Central memory CD8-positive, alpha-beta T cell (primary cell): ENCODE measurements around the gene UBE2Q2.
"Not testable (repeated sequence)": the region's sequence is repeated elsewhere in the genome, so short reads cannot be mapped to it uniquely, and the experiment has no call there.

Source experiments
- ATAC-seq: fragments of 150-1000 bp; cut with Tn5 transposase; replicated peaks from 2 replicates; pipeline ENCODE4 v1.10.0; 2022; ENCODE audit warnings: mild to moderate bottlenecking, moderate FRiP score, moderate number of reproducible peaks; ENCODE audit not compliant: poor library complexity, severe bottlenecking; ENCODE audit errors: extremely low read depth
- DNase-seq, 2 donors: peaks; one replicate each; pipeline ENCODE4 v3.0.0; 2021; ENCODE audit warnings: low spot score in 2 of 2
- H3K27ac Mint-ChIP-seq: one replicate; pipeline ENCODE4 v1.8.0; 2022; ENCODE audit warnings: low read depth, mild to moderate bottlenecking, moderate library complexity, mixed read lengths
- H3K27me3 Mint-ChIP-seq: one replicate; pipeline ENCODE4 v1.8.0; 2022; ENCODE audit warnings: mixed read lengths
- H3K36me3 Mint-ChIP-seq: one replicate; pipeline ENCODE4 v1.8.0; 2022; ENCODE audit warnings: mild to moderate bottlenecking, moderate library complexity, mixed read lengths; ENCODE audit not compliant: insufficient read depth
- H3K4me1 Mint-ChIP-seq: one replicate; pipeline ENCODE4 v1.8.0; 2022; ENCODE audit warnings: mixed read lengths
- H3K4me3 Mint-ChIP-seq: one replicate; pipeline ENCODE4 v1.8.0; 2022; ENCODE audit warnings: mild to moderate bottlenecking, moderate library complexity, mixed read lengths
- H3K9me3 Mint-ChIP-seq: one replicate; pipeline ENCODE4 v1.8.0; 2022; ENCODE audit warnings: mixed read lengths

The UBE2Q2 gene

GRCh38 chr15:75832114-75832513 is 11.1 kb upstream of the UBE2Q2 start:
- no peaks in the 10 kb centered on the region for H3K9me3 Mint-ChIP-seq
- H3K4me1 Mint-ChIP-seq, result no peaks in the 10 kb centered on the region
- no peak for ATAC-seq
- H3K36me3 Mint-ChIP-seq, result no peaks in the 10 kb centered on the region
- no peak overlapping the region for H3K4me3 Mint-ChIP-seq
- no peak overlapping the region for H3K27ac Mint-ChIP-seq
- H3K27me3 Mint-ChIP-seq, result peaks cover 1% of the 10 kb centered on the region
- DNase-seq, result no peak

DNA sequence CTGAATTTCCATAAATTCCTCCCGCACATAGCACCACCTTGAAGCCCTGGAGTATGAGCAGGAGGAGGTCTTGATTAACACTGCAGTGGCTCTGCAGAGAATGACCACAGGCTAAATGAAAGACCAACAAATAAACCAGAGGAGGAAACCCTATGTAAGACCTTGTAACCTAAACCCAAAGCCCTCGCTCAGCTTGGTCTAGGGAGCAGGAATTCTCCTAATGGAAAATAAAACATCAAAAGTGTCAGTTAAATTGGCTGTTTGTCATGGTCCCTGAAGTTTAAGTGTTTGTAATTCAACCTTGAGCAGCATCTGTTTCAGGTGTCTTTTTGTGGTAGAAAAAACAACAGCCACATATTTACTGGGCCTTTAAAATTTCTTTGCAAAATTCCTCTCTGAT is 9.2 kb upstream of the UBE2Q2 start:
- no peak for ATAC-seq
- Mint-ChIP-seq H3K27ac (no peak overlapping the region), H3K4me3 (no peak overlapping the region), H3K27me3 (no peaks in the 10 kb centered on the region), H3K9me3 (no peaks in the 10 kb centered on the region), H3K4me1 (no peaks in the 10 kb centered on the region), H3K36me3 (no peaks in the 10 kb centered on the region)
- DNase-seq, result no peak

- Mint-ChIP-seq H3K9me3 (no peaks in the 10 kb centered on the region), H3K27ac (no peak overlapping the region), H3K36me3 (no peaks in the 10 kb centered on the region), H3K4me1 (no peaks in the 10 kb centered on the region), H3K4me3 (no peak overlapping the region), H3K27me3 (no peaks in the 10 kb centered on the region)
- no peak for ATAC-seq
- DNase-seq, result no peak
Measured at GRCh38 chr15:75835990-75836958, 7.0 kb upstream of the UBE2Q2 start.

DNA sequence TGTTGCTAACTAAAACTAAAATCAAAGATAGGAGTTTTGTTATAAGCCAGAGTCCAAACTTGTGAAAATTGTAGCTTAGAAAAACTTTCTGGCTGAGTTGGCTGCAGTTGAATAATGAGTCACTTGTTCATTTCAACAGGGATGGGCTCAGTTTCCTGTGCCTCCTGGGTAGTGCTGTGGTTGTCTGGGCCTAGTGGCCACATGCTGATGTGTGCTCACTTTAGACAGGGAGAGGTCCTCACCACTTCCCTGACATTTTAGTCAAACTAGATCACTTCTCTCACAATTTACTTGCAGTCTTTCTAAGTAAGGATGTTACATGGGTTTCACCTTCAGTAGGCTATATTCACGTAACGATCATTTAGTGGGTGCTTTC is 6.3 kb upstream of the UBE2Q2 start:
- Mint-ChIP-seq H3K27ac (no peak overlapping the region), H3K4me1 (no peaks in the 10 kb centered on the region), H3K27me3 (no peaks in the 10 kb centered on the region), H3K9me3 (no peaks in the 10 kb centered on the region), H3K36me3 (peaks cover 1% of the 10 kb centered on the region), H3K4me3 (no peak overlapping the region)
- ATAC-seq, result peak; percentile 97
- peak in 1 of 2 donors; percentile 40 for DNase-seq

DNA sequence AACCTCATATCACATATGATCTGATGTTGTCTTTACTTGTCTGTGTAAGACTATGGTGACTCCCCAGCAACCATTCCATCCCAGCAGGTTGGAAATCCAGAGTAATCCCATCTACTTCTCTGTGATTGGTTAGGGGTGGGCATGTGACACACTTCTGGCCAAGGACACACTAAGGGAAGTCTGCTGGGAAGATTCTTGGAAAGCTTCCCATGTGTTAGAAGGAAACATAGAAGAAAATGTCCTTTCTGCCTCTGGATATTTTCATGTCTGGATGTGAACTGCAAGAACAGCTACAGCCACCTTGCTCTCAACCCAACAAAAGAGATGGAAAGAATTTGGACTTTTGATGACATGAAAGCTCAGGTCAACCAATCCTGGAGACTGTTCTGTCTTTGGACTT is 2.6 kb upstream of the UBE2Q2 start:
- no peak overlapping the region for H3K4me3 Mint-ChIP-seq
- H3K4me1 Mint-ChIP-seq, result peaks cover 23% of the 10 kb centered on the region
- H3K9me3 Mint-ChIP-seq, result no peaks in the 10 kb centered on the region
- H3K27ac Mint-ChIP-seq, result no peak overlapping the region
- H3K27me3 Mint-ChIP-seq, result no peaks in the 10 kb centered on the region
- ATAC-seq, result no peak
- no peak for DNase-seq
- H3K36me3 Mint-ChIP-seq, result peaks cover 6% of the 10 kb centered on the region

- Mint-ChIP-seq H3K27me3 (no peaks in the 10 kb centered on the region), H3K36me3 (peaks cover 9% of the 10 kb centered on the region), H3K9me3 (no peaks in the 10 kb centered on the region), H3K4me1 (peaks cover 31% of the 10 kb centered on the region), H3K4me3 (peak overlapping the region; percentile 3), H3K27ac (no peak overlapping the region)
- no peak for DNase-seq
- no peak for ATAC-seq
Measured at GRCh38 chr15:75841626-75842025, 1.6 kb upstream of the UBE2Q2 start.

- no peaks in the 10 kb centered on the region for H3K27me3 Mint-ChIP-seq
- ATAC-seq (peak; percentile 49), DNase-seq (peak; percentile 38)
- H3K36me3 Mint-ChIP-seq, result peaks cover 9% of the 10 kb centered on the region
- peaks cover 42% of the 10 kb centered on the region for H3K4me1 Mint-ChIP-seq
- no peaks in the 10 kb centered on the region for H3K9me3 Mint-ChIP-seq
- H3K4me3 Mint-ChIP-seq, result peak overlapping the region; percentile 83
- H3K27ac Mint-ChIP-seq, result peak overlapping the region; percentile 58
Measured at GRCh38 chr15:75843678-75844581, 683 bp downstream of the UBE2Q2 start.

- H3K4me1 Mint-ChIP-seq, result peaks cover 48% of the 10 kb centered on the region
- H3K36me3 Mint-ChIP-seq, result peaks cover 9% of the 10 kb centered on the region
- H3K27ac Mint-ChIP-seq, result peak overlapping the region; percentile 58
- H3K27me3 Mint-ChIP-seq, result no peaks in the 10 kb centered on the region
- H3K9me3 Mint-ChIP-seq, result no peaks in the 10 kb centered on the region
- H3K4me3 Mint-ChIP-seq, result peak overlapping the region; percentile 83
- DNase-seq (no peak), ATAC-seq (no peak)
Measured at GRCh38 chr15:75844629-75845335, 1.5 kb downstream of the UBE2Q2 start.

- ATAC-seq (no peak), DNase-seq (no peak)
- no peak overlapping the region for H3K27ac Mint-ChIP-seq
- no peak overlapping the region for H3K4me3 Mint-ChIP-seq
- peaks cover 11% of the 10 kb centered on the region for H3K36me3 Mint-ChIP-seq
- no peaks in the 10 kb centered on the region for H3K9me3 Mint-ChIP-seq
- H3K27me3 Mint-ChIP-seq, result no peaks in the 10 kb centered on the region
- H3K4me1 Mint-ChIP-seq, result peaks cover 55% of the 10 kb centered on the region
Measured at GRCh38 chr15:75849167-75849566, 5.9 kb downstream of the UBE2Q2 start.

DNA sequence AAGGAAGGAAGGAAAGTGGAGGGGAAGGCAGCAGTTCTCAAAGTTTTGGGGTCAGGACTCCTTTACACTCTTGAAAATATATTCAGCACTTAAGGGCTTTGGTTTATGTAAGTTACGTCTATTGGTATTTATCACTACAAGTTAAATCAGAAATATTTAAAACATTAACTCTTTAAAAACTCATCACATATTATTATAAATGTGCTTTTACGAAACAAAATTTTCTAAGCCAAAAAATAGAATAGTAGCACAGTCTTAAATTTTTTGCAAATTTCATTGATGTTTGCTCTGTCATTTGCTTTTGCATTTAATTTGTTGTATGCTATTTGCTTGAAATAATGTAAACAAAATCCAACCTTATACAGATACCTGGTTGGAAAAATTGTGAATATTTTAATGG is 7.5 kb downstream of the UBE2Q2 start:
- no peaks in the 10 kb centered on the region for H3K9me3 Mint-ChIP-seq
- DNase-seq (no peak), ATAC-seq (no peak)
- H3K27me3 Mint-ChIP-seq, result no peaks in the 10 kb centered on the region
- no peak overlapping the region for H3K4me3 Mint-ChIP-seq
- peaks cover 42% of the 10 kb centered on the region for H3K4me1 Mint-ChIP-seq
- no peak overlapping the region for H3K27ac Mint-ChIP-seq
- peaks cover 16% of the 10 kb centered on the region for H3K36me3 Mint-ChIP-seq

DNA sequence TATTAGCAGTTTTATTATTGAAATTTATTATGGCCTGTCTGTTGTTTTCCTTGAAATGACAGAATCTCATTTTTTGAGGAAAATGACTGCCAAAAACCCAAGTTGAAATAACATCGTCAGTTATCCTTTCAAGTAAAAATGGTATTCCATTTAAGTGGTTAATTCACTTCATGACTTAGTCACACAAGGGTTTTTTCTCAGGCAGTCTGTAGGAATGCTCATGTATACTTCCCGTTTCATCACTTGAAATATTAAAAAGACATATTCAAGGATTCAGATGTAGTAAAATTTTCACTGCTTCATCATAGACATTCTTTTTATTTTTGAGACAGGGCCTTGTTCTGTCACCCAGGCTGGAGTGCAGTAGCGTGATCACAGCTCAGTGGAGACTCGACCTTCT is 8.3 kb downstream of the UBE2Q2 start:
- not testable (repeated sequence) for H3K27me3 Mint-ChIP-seq

DNA sequence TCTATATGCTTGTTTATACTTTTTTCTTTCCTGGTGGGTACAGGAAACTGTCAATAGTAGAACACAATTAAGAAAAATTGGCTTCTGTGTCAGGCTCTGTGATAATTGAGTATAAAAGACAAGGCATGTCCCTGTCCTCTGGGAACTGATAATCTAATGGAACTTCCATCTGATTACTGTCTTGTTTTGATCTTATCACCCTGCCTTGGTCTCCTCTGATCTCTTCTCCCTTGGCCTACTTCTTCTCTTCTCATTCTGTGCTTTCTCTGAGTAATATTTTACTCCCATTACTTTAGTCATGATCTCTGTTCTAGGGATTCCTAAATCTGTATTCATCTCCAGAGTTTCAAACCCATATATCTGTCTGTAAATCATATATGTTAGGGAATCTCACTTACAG is 14.6 kb downstream of the UBE2Q2 start:
- H3K27ac Mint-ChIP-seq, result no peak overlapping the region
- no peak for DNase-seq
- peaks cover 30% of the 10 kb centered on the region for H3K4me1 Mint-ChIP-seq
- ATAC-seq, result no peak
- H3K36me3 Mint-ChIP-seq, result peaks cover 28% of the 10 kb centered on the region
- H3K27me3 Mint-ChIP-seq, result no peaks in the 10 kb centered on the region
- no peak overlapping the region for H3K4me3 Mint-ChIP-seq
- H3K9me3 Mint-ChIP-seq, result no peaks in the 10 kb centered on the region

More for the DNA sequence above, 8.3 kb downstream of the UBE2Q2 start:
- DNase-seq, H3K27ac Mint-ChIP-seq, ATAC-seq, H3K9me3 Mint-ChIP-seq, H3K4me3 Mint-ChIP-seq: not testable (repeated sequence)
- peaks cover 35% of the 10 kb centered on the region for H3K4me1 Mint-ChIP-seq
- H3K36me3 Mint-ChIP-seq, result peaks cover 17% of the 10 kb centered on the region
